ENCODE data around the gene THEMIS2. TPM values are rescaled to one million over a fixed set of nuclear protein-coding genes. Genes with fewer than 3 reads are reported as not detected.
A peak's percentile ranks its signal among the peaks of the same experiment; 100 is the strongest.
"Not testable (repeated sequence)": the region's sequence is repeated elsewhere in the genome, so short reads cannot be mapped to it uniquely, and the experiment has no call there.

The THEMIS2 gene
- total RNA-seq = 10 to 100 TPM in 1 of 4 donors, 1 to 10 TPM in 3; 5.6 to 12.0 (median 7.9) TPM

DNA sequence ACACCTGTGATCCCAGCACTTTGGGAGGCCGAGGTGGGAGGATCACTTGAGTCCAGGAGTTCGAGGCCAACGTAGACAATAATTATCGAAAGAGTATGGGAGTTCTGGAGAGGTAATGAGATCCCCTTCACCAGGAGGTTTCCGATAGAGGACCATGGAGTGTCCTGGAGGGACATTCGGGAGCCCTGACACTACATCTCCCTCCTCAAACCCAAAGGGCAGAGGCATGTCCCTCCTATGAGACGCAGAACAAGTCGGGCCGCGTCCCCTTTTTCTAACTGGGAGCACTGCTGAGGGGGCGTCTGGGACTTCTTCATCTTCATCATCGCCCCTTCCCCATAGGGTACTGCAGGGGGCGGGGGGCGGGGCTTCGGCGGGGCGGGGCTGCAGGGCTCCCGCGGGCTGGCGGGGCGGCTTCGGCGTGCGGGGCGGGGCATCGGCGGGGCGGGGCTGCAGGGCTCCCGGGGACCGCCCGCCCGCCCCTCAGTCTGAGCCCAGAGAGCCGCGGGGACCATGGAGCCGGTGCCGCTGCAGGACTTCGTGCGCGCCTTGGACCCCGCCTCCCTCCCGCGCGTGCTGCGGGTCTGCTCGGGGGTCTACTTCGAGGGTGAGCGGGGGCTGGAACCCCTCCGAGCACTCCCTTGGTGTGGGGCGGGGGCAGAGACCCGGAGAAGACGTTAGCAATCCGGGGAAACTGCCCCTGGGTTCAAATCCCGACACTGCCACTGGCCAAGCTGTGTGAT is at the start of gene THEMIS2:
Gene THEMIS2 (plus strand): TSS at position 486 of the 743 bp plus-strand sequence. CDS start 28 bp downstream, at position 514.
- Histone ChIP-seq H3K27ac (peak within 1 kb of the TSS; percentile 71), H3K27me3 (no peaks in the 10 kb centered on the region), H3K4me3 (peak within 1 kb of the TSS; percentile 76), H3K4me1 (peaks cover 26% of the 10 kb centered on the region), H3K36me3 (no peaks in the 10 kb centered on the region), H3K9me3 (no peaks in the 10 kb centered on the region)
- TF ChIP-seq POLR2A (IDR thresholded peaks at IDR 0.05) (peak in 1 of 2 donors; percentile 61), CTCF (IDR thresholded peaks at IDR 0.05) (no peak)
- 34% methylated on average over 16 of the region's 53 CpGs for WGBS
- DNase-seq (ENCODE audit: low spot score in 2 of 2) = no peak

DNA sequence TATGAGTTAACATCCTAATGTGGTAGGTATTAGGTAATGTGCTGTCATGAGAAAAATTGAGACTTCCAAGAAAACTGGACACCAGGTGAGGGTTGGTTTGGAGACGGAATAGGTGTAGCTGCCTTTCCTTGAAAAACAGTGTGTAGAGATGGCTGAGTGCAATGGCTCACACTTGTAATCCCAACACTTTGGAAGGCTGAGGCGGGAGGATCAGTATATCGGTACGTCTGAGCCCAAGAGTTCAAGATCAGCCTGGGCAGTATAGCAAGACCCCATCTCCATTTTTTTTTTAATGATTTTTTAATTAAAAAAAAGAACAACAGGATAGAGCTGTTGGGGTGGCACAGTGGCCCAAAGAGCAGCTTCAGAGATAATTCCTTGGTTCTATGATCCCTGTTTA is 48.6 kb upstream of the THEMIS2 start:
- Histone ChIP-seq H3K27me3 (no peaks in the 10 kb centered on the region), H3K4me1 (no peaks in the 10 kb centered on the region), H3K36me3 (peaks cover 49% of the 10 kb centered on the region), H3K27ac (no peak overlapping the region), H3K4me3 (no peak overlapping the region), H3K9me3 (no peaks in the 10 kb centered on the region)
- no peak for DNase-seq (ENCODE audit: low spot score in 2 of 2)
- TF ChIP-seq POLR2A (IDR thresholded peaks at IDR 0.05) = no peak
- TF ChIP-seq CTCF (IDR thresholded peaks at IDR 0.05) = no peak
- no peak for TF ChIP-seq EP300 (IDR thresholded peaks at IDR 0.05)
- no peak for TF ChIP-seq POLR2AphosphoS5 (IDR thresholded peaks at IDR 0.05)
- WGBS = 92% methylated on average over 4 of the region's 4 CpGs

- 97% methylated on average over 4 of the region's 4 CpGs for WGBS
- Histone ChIP-seq H3K4me3 (no peak overlapping the region), H3K27ac (no peak overlapping the region), H3K9me3 (no peaks in the 10 kb centered on the region), H3K36me3 (peaks cover 42% of the 10 kb centered on the region), H3K4me1 (no peaks in the 10 kb centered on the region), H3K27me3 (no peaks in the 10 kb centered on the region)
- no peak for DNase-seq (ENCODE audit: low spot score in 2 of 2)
- no peak for TF ChIP-seq EP300 (IDR thresholded peaks at IDR 0.05)
- TF ChIP-seq POLR2A (IDR thresholded peaks at IDR 0.05) = no peak
- no peak for TF ChIP-seq POLR2AphosphoS5 (IDR thresholded peaks at IDR 0.05)
Observed at GRCh38 chr1:27824411-27824810, 47.9 kb upstream of the THEMIS2 start.

- Histone ChIP-seq H3K36me3 (peaks cover 11% of the 10 kb centered on the region), H3K4me1 (peaks cover 24% of the 10 kb centered on the region)
- H3K27me3 ChIP-seq; DNase-seq (ENCODE audit: low spot score in 2 of 2); H3K27ac ChIP-seq; H3K4me3 ChIP-seq; H3K9me3 ChIP-seq: not testable (repeated sequence)
- WGBS = 93% methylated on average over 4 of the region's 4 CpGs
Observed at GRCh38 chr1:27829339-27829960, 42.9 kb upstream of the THEMIS2 start.

DNA sequence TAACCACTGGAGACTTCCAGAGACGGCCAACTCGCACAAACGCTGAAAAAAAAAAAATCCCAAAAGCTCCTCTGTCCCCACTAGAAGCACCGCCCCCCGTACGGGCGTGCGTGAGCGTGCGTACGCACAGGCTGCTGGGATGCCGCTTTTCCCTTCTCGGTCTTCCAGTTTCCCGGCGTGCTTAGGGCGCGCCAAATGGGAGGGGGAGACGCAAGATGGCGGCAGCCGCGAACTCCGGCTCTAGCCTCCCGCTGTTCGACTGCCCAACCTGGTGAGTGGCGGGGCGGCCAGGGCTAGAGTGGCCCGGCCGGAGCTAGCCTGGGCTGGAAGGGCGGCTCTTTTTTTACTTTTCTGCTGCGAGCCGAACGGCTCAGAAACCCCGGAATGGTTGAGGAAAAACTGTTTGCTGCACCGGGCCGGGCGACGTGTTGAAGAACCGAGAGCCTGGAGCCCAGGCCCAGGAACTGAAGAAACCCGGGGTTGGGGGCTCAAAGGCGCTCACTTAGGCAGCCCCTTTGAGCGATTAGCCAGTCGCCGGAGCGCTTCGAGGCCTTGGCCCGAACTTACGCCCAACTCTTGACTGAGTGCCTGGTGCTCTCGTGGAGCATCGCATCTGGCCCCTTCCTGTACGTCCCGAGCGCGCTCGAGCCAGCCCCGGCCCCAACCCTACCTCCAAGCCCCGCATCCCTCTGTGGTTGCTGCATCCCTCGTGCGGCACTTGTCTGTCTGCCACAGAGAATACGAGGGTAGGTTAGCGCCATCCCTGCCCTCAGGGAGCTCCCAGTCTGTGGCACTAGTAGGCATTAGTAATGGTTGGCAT is 41.5 kb upstream of the THEMIS2 start, which contains the start of gene PPP1R8:
Gene PPP1R8 (plus strand): TSS at position 162 of the 820 bp plus-strand sequence. CDS start 54 bp downstream, at position 216.
- peak within 1 kb of the TSS; percentile 93 for H3K27ac ChIP-seq
- H3K36me3 ChIP-seq = peaks cover 15% of the 10 kb centered on the region
- H3K9me3 ChIP-seq = no peaks in the 10 kb centered on the region
- TF ChIP-seq POLR2AphosphoS5 (IDR thresholded peaks at IDR 0.05) (peak in 2 of 3 donors; percentile 85 to 96), POLR2A (IDR thresholded peaks at IDR 0.05) (peak in 1 of 2 donors; percentile 82), EP300 (IDR thresholded peaks at IDR 0.05) (no peak), CTCF (IDR thresholded peaks at IDR 0.05) (no peak)
- peak within 1 kb of the TSS; percentile 91 for H3K4me3 ChIP-seq
- DNase-seq (ENCODE audit: low spot score in 2 of 2) = peak; percentile 93
- no peaks in the 10 kb centered on the region for H3K27me3 ChIP-seq
- peaks cover 24% of the 10 kb centered on the region for H3K4me1 ChIP-seq
- WGBS = 0% methylated on average over 44 of the region's 60 CpGs

Measured in suprapubic skin (tissue), 4 donors.